Measurements from ENCODE around the gene MPLKIP. TPM values are rescaled to one million over a fixed set of nuclear protein-coding genes. Genes with fewer than 3 reads are reported as not detected.
"Not testable (repeated sequence)": the region's sequence is repeated elsewhere in the genome, so short reads cannot be mapped to it uniquely, and the experiment has no call there.

MPLKIP gene
- total RNA-seq = 82.0 and 82.1 TPM in 2 replicates

DNA sequence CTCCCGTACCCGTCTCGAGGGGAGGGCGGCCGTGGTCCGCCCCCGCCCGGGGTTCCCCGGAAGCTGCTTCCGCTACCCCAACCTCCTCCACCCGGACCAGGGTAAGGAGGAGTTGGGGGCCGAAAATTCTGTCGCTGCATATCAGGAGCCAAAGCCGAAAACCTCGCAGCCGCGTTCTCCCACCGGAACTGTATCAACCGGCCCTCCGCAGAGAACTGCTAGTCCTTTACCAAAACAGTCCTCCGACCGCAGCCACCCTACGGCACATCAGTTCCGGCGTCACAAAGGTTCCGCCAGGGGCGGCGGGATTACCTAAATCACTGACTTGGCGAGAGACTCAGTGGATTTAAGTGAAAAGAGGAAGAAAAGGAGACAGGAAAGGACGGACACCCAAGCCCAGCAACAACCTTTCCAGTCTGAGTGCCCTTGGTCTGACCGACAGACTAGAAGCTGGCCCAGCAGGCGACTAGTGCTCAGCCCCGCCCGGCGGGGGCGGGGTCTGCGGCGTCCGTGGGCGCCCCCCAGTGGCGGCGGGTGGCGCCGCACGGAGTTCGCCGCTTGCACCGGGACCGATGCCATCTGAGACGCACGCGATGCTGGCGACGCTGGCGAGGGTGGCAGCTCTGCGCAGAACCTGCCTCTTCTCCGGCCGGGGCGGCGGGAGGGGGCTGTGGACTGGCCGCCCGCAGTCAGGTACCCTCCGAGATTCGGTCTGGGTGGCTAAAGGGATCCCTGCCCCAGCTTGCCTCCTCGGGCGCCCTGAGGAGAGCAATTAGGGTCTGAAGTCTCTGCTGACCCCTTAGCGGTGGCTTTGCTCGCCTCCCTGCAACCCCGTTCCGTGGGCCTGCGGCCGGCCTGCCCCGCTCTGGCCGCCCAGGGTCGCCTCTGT, at the start of gene MPLKIP, which contains the start of gene SUGCT:
Gene MPLKIP, minus strand, starts transcription at position 195 of the 889 bp plus-strand sequence. Its CDS starts 55 bp downstream, at position 140.
Gene SUGCT, plus strand, starts transcription at position 578 of the 889 bp plus-strand sequence.
- peak; percentile 67 for DNase-seq (ENCODE audit: low read depth)
- TF ChIP-seq, protein P1, sequence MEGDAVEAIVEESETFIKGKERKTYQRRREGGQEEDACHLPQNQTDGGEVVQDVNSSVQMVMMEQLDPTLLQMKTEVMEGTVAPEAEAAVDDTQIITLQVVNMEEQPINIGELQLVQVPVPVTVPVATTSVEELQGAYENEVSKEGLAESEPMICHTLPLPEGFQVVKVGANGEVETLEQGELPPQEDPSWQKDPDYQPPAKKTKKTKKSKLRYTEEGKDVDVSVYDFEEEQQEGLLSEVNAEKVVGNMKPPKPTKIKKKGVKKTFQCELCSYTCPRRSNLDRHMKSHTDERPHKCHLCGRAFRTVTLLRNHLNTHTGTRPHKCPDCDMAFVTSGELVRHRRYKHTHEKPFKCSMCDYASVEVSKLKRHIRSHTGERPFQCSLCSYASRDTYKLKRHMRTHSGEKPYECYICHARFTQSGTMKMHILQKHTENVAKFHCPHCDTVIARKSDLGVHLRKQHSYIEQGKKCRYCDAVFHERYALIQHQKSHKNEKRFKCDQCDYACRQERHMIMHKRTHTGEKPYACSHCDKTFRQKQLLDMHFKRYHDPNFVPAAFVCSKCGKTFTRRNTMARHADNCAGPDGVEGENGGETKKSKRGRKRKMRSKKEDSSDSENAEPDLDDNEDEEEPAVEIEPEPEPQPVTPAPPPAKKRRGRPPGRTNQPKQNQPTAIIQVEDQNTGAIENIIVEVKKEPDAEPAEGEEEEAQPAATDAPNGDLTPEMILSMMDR (conservative IDR thresholded peaks at IDR 0.05; ENCODE audit: low read depth, low read length) = peak; percentile 89
- H3K4me3 ChIP-seq (ENCODE audit: low read depth, low read length) = peak within 1 kb of the TSS; percentile 93

DNA sequence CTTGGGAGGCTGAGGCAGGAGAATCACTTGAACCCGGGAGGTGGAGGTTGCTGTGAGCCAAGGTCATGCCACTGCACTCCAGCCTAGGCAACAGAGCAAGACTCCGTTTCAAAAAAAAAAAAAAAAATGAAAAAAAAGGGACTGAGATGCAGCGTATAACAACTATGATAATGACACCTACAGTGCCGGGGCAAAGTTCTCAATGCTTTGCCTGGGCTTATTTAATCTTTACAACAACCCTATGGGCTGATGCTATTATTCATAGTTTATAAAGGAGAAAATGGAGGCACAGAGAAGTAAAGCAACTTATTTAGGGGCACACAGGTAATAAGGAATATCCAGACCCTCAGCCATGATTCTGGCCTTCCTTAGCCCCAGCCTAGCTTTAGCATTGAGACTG, 48.0 kb upstream of the MPLKIP start:
- no peak overlapping the region for H3K4me3 ChIP-seq (ENCODE audit: low read depth, low read length)
- no peak for DNase-seq (ENCODE audit: low read depth)
- TF ChIP-seq, protein P1 (conservative IDR thresholded peaks at IDR 0.05; ENCODE audit: low read depth, low read length) = no peak

DNA sequence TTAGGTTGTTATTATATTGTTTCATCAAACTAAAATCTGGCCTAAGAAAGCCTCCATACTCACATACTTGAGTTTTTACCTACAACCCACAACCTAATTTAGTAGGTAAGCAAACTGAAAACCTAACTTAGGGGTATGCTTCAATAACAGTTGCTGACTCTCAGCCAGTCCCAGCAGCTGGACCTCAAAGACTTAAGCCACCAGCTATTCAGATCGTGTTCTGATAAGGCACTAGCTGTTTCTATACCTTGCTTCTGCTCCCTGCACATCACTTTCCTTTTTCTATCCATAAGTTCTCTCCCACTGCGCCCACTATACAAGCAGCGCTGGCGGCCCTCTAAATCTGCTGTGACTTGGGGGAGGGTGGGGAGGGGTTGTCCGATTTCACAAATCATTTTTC, 42.6 kb upstream of the MPLKIP start:
- TF ChIP-seq, protein P1 (conservative IDR thresholded peaks at IDR 0.05; ENCODE audit: low read depth, low read length) = no peak
- DNase-seq (ENCODE audit: low read depth) = no peak
- no peak overlapping the region for H3K4me3 ChIP-seq (ENCODE audit: low read depth, low read length)

GRCh38 chr7:40175725-40176510, 41.5 kb upstream of the MPLKIP start:
- no peak overlapping the region for H3K4me3 ChIP-seq (ENCODE audit: low read depth, low read length)
- TF ChIP-seq, protein P1 (conservative IDR thresholded peaks at IDR 0.05; ENCODE audit: low read depth, low read length) = no peak
- DNase-seq (ENCODE audit: low read depth) = no peak

DNA sequence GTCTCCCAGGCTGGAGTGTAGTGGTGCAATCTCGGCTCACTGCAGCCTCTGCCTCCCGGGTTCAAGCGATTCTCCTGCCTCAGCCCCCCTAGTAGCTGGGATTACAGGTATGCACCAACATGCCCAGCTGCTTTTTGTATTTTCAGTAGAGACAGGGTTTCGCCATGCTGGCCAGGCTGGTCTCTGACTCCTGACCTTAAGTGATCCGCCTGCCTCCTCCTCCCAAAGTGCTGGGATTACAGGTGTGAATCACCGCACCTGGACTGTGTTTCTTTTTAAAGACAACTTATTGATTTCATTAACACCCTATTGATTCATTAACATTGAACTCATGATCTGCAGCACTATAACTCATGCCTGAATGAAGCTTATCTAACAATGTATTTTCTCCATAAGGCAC, 40.8 kb upstream of the MPLKIP start:
- not testable (repeated sequence) for H3K4me3 ChIP-seq (ENCODE audit: low read depth, low read length); DNase-seq (ENCODE audit: low read depth)

GRCh38 chr7:40173121-40173520, 38.7 kb upstream of the MPLKIP start:
- DNase-seq (ENCODE audit: low read depth) = not testable (repeated sequence)

GRCh38 chr7:40168266-40168665, 33.8 kb upstream of the MPLKIP start:
- DNase-seq (ENCODE audit: low read depth); H3K4me3 ChIP-seq (ENCODE audit: low read depth, low read length): not testable (repeated sequence)

More at GRCh38 chr7:40173121-40173520, 38.7 kb upstream of the MPLKIP start:
- not testable (repeated sequence) for H3K4me3 ChIP-seq (ENCODE audit: low read depth, low read length)

- H3K4me3 ChIP-seq (ENCODE audit: low read depth, low read length) = no peak overlapping the region
- no peak for DNase-seq (ENCODE audit: low read depth)
- TF ChIP-seq, protein P1 (conservative IDR thresholded peaks at IDR 0.05; ENCODE audit: low read depth, low read length) = no peak
Measured at GRCh38 chr7:40167291-40167690, 32.9 kb upstream of the MPLKIP start.

Data from epithelial cell of proximal tubule (primary cell).